GM18861 (cell line): ENCODE measurements around the gene TMEM150A.
"Not testable (repeated sequence)": the region's sequence is repeated elsewhere in the genome, so short reads cannot be mapped to it uniquely, and the experiment has no call there.

Source experiments
- ATAC-seq: cut with Tn5 transposase; IDR thresholded peaks from one replicate; pipeline ENCODE4 v1.9.1; 2021; ENCODE audit not compliant: unreplicated experiment

The TMEM150A gene, protein sequence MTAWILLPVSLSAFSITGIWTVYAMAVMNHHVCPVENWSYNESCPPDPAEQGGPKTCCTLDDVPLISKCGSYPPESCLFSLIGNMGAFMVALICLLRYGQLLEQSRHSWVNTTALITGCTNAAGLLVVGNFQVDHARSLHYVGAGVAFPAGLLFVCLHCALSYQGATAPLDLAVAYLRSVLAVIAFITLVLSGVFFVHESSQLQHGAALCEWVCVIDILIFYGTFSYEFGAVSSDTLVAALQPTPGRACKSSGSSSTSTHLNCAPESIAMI

GRCh38 chr2:85602476-85603234 lies at the start of gene TMEM150A:
Gene TMEM150A (minus strand): TSS chr2:85602698. CDS start chr2:85601948, 750 bp downstream.
- ATAC-seq = peak; percentile 95

GRCh38 chr2:85652056-85652455 lies 49.6 kb upstream of the TMEM150A start:
- no peak for ATAC-seq

GRCh38 chr2:85651097-85651496 lies 48.6 kb upstream of the TMEM150A start:
- no peak for ATAC-seq

DNA sequence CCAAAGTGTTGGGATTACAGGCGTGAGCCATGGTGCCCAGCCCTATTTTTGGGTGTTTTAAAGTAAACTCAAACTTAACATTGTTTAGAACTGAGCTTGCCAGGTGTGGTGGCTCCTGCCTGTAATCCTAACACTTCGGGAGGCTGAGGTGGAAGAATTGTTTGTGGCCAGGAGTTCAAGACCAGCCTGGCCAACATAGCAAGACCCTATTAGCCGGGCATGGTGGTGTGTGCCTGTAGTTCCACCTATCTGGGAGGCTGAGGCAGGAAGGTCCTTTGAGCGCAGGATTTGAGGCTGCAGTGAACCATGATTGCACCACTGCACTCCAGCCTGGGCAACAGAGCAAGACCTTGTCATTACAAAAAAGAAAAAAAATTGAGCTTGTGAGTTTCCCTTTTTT lies 48.0 kb upstream of the TMEM150A start:
- ATAC-seq = no peak

- no peak for ATAC-seq
Measured at GRCh38 chr2:85649201-85650190, 47.0 kb upstream of the TMEM150A start.

GRCh38 chr2:85648619-85649018 lies 46.1 kb upstream of the TMEM150A start:
- no peak for ATAC-seq

DNA sequence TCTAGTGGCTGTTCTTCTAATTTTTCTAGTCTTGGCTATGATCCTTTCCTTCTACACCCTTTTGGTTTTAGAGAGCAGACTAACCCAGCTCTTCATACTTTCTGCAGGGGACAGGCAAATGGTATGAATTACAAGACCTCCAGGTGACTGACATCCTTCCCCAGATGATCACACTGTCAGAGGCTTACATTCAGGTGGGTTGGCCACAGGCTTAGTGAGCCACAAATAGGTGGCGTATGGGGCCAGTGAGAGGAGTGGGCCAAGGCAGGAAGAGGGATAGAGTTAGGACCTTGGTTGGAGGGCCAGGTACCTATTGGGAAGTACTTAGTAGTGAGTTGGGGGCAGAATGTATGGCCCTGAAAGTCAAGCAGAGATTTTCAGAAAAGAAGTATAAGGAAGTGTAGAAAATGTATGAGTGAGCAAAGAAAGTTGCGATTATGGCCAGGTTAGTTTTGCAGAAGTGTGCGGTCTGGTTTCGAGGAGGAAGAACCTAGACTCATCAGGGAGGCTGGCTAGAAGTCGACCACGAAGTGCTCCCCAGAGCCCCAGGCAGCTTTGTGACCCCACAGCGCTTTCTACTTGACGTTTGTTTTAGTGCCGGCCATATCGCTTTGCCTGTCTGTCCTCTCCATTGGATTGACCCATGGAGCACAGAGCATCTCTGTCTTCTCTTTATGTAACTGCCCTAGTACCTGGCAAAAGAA lies 45.5 kb upstream of the TMEM150A start:
- peak; percentile 52 for ATAC-seq

DNA sequence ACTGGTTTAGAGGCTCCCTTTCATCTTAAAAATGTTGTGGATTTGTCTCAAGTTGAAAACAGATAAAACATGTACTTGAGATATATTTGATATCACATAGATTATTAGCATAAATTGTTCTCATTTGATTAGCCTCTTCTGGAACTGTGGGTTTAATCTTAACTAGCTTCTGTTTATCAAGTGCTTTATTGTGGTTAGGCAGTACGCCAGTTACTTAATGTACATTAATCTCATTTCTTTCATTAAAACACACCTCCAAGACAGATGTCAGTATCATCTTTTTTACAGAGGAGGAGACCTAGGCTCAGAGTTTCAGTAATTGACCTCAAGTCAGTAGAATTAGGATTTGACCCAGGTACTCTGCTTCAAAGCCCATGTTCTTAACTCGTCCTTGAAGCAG lies 43.7 kb upstream of the TMEM150A start:
- ATAC-seq = no peak

GRCh38 chr2:85644909-85645308 lies 42.4 kb upstream of the TMEM150A start:
- no peak for ATAC-seq

DNA sequence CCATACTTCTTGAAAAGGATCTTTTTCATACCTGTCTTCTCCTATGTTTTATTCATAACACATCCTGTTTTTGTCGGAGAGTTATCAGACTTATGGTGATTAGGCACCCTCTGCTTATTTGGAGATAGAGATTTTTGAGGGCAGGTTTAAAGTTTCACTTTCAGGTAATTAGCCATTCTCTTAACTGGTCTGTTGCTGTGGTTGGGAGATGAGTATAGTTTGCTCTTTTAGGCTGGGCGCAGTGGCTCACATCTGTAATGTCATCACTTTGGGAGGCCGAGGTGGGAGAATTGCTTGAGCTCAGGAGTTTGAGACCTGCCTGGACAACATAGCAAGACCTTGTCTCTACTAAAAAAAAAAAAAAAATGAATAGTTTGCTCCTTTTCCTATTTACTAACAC lies 40.2 kb upstream of the TMEM150A start:
- ATAC-seq = no peak

DNA sequence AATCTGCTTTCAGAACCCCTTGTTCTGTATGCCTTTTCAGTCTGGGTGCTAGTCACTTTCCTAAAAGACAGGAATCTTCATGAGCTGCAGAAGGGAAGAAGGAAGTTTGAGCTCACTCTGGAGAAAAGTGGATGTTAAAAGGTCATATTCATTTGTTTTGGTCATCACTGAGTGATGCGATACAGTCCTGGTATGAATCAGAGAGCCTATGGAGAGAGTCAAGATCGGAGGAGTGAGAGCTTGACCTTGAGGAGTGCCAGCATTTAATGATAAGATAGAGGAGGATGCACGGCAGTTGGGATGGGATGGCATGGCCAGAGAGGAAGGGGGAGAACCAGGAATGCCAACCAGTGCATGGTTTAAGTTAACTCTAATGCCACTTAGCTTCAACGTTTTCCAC lies 33.1 kb upstream of the TMEM150A start:
- ATAC-seq = no peak

DNA sequence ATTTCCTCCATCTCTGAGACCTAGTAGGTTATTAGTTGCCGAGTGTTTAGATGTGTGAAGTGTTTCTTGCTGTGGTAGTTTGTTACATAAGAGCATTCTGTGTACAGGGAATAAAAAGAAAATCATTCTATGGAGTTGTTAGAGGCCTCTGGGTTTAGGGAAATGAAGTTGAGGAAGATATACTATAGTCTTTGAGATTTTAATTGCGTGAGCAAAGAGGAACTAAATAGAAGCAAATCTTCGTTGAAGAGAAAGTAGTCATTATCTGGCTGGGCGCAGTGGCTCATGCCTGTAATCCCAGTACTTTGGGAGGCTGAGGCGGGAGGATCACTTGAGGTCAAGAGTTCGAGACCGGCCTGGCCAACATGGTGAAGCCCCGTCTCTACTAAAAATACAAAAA lies 32.5 kb upstream of the TMEM150A start:
- no peak for ATAC-seq

DNA sequence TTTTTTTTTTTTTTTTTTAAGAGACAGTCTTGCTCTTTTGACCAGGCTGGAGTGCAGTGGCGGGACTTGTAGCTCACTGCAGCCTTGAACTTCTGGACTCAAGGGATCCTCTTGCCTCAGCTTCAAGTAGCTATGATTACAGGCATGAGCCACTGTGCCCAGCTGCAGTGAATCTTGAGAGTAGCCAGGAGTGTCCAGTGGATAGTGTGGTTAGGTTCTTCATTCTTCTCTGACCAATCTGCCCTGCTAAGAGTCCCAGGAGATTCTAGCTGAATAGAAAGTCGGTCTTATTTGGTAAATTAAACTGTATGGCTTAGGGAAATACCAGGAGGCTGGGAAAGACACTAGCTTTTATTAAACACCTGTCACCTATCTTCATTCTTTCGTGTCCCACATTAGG lies 28.8 kb upstream of the TMEM150A start:
- ATAC-seq = no peak

- peak; percentile 57 for ATAC-seq
Measured at GRCh38 chr2:85628658-85629057, 26.2 kb upstream of the TMEM150A start.

- ATAC-seq = no peak
Measured at GRCh38 chr2:85623991-85624390, 21.5 kb upstream of the TMEM150A start.

- no peak for ATAC-seq
Measured at GRCh38 chr2:85621338-85621737, 18.8 kb upstream of the TMEM150A start.

DNA sequence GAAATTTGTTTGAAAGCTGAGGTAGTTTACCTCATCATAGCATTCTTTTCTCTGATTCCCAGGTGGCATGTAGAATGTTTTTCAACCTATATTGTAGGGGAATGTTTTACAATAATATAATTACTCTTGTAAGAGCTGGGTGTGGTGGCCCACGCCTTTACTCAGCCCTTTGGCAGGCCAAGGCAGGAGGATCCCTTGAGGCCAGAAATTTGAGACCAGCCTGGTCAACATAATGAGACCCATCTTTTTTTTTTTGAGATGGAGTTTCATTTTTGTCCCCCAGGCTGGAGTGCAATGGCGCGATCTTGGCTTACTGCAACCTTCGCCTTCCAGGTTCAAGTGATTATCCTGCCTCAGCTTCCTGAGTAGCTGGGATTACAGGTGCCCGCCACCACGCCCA lies 17.1 kb upstream of the TMEM150A start:
- no peak for ATAC-seq

DNA sequence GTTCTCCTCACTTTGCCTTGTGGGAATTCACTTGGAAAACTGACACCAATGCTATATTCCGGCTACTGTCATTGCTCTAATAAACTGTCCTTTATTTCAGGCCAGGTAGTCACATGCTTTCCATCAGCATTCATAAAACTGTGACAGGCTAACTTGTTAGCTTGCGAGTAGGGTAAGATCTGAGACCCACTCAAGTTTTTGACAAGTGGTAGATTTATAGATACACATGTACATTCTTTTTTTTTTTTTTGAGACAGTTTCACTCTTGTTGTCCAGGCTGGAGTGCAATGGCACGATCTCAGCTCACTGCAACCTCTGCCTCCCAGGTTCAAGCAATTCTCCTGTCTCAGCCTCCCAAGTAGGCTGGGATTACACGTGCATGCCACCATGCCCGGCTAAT lies 15.2 kb upstream of the TMEM150A start:
- ATAC-seq = not testable (repeated sequence)

DNA sequence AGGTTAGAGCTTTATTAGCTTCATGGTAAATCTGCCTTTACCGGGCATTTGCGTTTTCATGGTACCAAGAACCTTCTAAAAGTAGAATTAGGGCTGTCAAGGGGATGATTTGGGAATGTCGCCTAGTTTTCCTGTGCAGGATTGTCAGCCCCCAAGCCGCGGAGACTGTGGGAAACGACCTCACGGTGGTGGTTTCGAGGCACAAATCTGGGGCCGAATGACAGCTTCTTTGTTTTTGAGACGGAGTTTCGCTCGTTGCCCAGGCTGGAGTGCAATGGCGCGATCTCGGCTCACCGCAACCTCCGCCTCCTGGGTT lies 12.9 kb upstream of the TMEM150A start:
- no peak for ATAC-seq

DNA sequence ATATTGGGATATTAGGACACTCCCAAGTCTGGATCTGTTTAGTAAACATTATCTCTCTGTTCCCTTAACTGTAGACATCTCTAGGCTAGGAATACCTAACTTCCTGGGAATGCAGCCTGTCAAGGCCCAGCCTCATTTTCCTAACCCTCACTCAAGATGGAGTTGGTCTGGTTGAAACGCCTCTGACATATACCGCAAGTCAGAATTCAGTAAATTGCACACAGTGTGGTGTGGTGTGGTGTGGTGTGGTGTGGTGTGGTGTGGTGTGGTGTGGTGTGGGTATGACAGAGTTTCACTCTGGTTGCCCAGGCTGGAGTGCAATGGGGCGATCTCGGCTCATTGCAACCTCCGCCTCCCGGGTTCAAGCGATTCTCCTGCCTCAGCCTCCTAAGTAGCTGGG lies 12.3 kb upstream of the TMEM150A start:
- ATAC-seq = not testable (repeated sequence)
